HG02642 (cell line): ENCODE measurements around the gene MCM9.

Experiments used
- ATAC-seq: cut with Tn5 transposase; IDR thresholded peaks from one replicate; pipeline ENCODE4 v1.9.1; 2021; ENCODE audit warnings: mild to moderate bottlenecking; ENCODE audit not compliant: unreplicated experiment, poor library complexity

The MCM9 gene

GRCh38 chr6:118933855-118934460, 1.0 kb downstream of the MCM9 start:
- ATAC-seq, result no peak

DNA sequence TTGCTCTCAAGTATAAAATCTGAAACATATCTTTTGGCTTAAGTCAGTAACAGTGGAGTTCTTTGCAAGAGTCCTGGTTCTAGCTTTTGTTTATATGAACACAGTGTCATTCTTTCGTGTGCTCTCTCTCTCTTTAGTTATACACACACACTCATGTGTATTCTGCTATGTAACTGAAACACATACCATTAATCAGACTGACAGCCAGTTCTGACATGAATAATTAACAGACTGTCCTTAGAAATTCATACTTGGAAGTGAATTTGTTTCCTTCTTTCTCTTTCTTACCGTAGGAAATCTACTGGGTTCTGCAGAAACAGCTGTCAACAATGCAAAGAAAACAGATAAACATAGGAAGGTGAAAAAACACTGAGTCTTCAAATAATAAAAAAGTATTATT, 2.5 kb downstream of the MCM9 start:
- ATAC-seq, result no peak

GRCh38 chr6:118931436-118931835, 3.5 kb downstream of the MCM9 start:
- no peak for ATAC-seq

DNA sequence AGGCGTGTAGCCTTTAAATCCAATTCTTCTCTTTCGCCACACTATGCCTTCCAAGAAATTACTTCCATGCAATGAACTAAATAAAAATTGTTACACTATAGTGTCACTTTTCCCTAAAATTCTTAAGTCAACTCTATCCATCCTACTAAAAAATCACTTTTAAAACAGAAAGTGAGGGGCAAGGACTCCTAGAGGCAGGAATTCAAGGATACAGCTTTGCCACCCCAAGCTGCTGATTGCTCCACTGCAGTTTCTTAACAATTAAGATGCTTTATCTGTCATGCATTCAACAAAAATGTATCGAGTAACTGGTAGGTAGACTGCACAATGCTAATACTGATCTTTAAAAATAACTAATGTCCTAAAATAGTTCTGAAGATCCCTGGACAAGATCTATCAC, 4.3 kb downstream of the MCM9 start:
- no peak for ATAC-seq

GRCh38 chr6:118923035-118923434, 11.9 kb downstream of the MCM9 start:
- ATAC-seq, result no peak

DNA sequence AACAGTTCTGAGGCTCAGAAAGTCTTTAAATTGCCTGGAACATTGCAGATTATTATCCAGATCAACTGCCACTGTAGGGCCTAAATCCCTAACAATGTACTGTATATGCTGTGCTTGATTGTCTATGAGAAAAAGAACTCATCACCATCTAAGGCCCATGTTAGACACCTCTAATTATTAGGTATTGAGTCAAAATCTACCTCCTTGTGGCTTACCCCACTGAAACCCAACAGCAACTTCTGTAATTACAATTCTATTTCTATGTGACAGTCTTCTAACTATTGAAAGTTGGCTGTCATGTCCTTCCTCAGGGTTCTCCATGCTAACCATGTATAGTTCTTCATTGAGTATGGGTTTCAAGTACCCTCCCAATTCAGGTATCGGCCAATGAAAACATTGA, 13.9 kb downstream of the MCM9 start:
- no peak for ATAC-seq

DNA sequence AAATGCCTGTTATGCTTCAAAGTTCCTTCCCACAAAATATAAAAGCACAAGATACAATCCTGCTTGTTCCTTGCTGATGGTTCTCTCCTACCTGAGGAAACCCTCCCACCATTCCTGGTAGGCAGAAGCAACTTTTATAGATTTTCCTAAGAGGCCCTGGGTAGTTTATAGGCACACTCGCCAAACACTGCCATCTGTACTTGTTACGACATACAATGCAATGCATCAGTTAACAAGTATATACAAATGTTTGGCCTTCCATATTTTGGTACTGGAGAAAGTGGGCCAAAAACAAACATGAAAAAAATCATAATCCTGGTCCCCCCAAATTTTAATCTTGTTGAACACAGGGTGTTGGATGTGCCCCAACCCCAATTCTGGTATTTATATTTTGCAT, 16.6 kb downstream of the MCM9 start:
- no peak for ATAC-seq

- no peak for ATAC-seq
Observed at GRCh38 chr6:118917546-118918328, 17.2 kb downstream of the MCM9 start.

GRCh38 chr6:118914598-118914997, 20.4 kb downstream of the MCM9 start:
- no peak for ATAC-seq

DNA sequence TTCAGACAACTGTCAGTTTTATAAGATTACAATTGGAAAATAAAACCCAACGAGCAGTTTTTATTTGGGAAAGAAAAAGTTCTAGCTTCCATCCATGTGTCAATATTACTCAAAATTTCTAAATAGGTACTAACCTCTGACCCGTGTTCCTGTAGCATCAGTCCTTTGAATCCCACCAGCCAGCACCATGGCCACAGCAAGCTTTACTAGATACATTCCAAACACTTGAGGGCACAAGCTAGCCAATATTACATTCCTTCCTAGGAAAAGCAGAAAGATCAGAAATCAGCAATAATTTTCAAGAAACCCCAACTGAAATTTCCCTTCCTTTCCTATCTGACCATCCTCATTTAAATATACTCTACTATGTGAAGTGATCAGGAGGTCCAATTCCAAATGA, 21.8 kb downstream of the MCM9 start:
- no peak for ATAC-seq

GRCh38 chr6:118912646-118913045, 22.3 kb downstream of the MCM9 start:
- no peak for ATAC-seq

GRCh38 chr6:118908441-118908840, 26.5 kb downstream of the MCM9 start:
- no peak for ATAC-seq

GRCh38 chr6:118905851-118906250, 29.1 kb downstream of the MCM9 start:
- no peak for ATAC-seq

GRCh38 chr6:118905084-118905483, 29.9 kb downstream of the MCM9 start:
- no peak for ATAC-seq

GRCh38 chr6:118903691-118904090, 31.3 kb downstream of the MCM9 start:
- no peak for ATAC-seq

DNA sequence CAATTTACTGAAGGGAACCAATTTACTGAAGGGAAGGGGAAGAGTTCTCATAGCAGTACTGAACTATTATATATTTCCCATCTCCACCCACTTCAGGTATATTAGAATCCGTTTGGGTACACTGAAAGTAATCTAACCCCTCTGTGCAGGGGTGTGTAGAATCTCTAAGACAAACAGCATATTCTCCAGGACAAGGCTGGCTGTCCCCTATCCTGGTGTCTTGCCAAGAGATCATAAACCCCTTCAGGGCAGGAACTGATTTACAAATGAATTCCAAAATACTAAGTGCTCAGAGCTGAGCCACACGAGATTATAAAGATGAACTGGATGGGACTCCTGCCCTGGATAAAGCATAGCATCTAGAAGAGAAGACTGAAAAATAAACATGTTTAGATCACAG, 31.8 kb downstream of the MCM9 start:
- no peak for ATAC-seq

- no peak for ATAC-seq
Observed at GRCh38 chr6:118902726-118903125, 32.2 kb downstream of the MCM9 start.

DNA sequence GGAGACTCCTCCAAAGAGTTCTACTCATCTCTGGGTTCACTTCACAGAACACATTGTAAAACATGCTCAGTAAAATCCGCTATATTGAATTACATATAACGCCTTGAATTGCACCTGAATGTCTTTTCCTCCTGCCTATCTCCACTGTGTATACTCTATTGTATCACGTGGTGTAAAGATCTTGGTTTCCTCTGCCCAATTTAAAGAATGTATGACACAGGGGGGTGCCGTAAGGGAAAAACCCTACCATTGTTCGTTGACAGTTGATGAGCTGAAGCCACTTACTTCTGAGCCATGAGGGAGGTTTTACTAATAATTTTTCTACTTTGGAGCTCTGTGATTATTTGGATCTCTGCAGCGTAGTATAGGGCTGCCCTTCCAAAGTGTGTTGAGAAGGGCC, 35.0 kb downstream of the MCM9 start:
- ATAC-seq, result no peak

GRCh38 chr6:118897386-118897785, 37.6 kb downstream of the MCM9 start:
- no peak for ATAC-seq

- ATAC-seq, result peak; percentile 13
Observed at GRCh38 chr6:118896339-118897136, 38.4 kb downstream of the MCM9 start.

GRCh38 chr6:118895859-118896258, 39.1 kb downstream of the MCM9 start:
- no peak for ATAC-seq

- no peak for ATAC-seq
Observed at GRCh38 chr6:118895261-118895560, 39.7 kb downstream of the MCM9 start.
